DND-41 (cell line): ENCODE results near the gene KCNG1.

Experiments used
- ATAC-seq: fragments of 200-7000 bp; cut with Tn5 transposase; 3 replicates; pipeline ENCODE4 v1.9.1; 2021; ENCODE audit warnings: low read depth; ENCODE audit not compliant: insufficient read depth
- DNase-seq: peaks from one replicate; pipeline ENCODE4 v3.0.0-alpha.2; 2020
- H2AFZ ChIP-seq: 2 replicates; pipeline ENCODE4 v1.6.0; 2012; ENCODE audit warnings: low read depth, low read length
- H3K27ac ChIP-seq: 2 replicates; pipeline ENCODE4 v1.5.1; 2012; ENCODE audit warnings: low read length, inconsistent platforms
- H3K27me3 ChIP-seq: fragments of 200-600 bp; sonication (generic); 2 replicates; pipeline ENCODE4 v1.6.0; 2012; ENCODE audit warnings: low read length, mild to moderate bottlenecking, inconsistent platforms; ENCODE audit not compliant: insufficient read depth, poor library complexity
- H3K36me3 ChIP-seq: 2 replicates; pipeline ENCODE4 v1.5.1; 2012; ENCODE audit warnings: low read length, inconsistent platforms; ENCODE audit not compliant: insufficient read depth
- H3K4me1 ChIP-seq: 2 replicates; pipeline ENCODE4 v1.5.1; 2012; ENCODE audit warnings: mild to moderate bottlenecking, low read length; ENCODE audit not compliant: insufficient read depth
- H3K4me2 ChIP-seq: 2 replicates; pipeline ENCODE4 v1.6.0; 2012; ENCODE audit warnings: mild to moderate bottlenecking, moderate library complexity, low read length, inconsistent platforms; ENCODE audit not compliant: insufficient read depth
- H3K4me3 ChIP-seq, 2 experiments: fragments of 200-600 bp in 1 of 2; shearing (Covaris generic) in 1 of 2; 2 replicates each; pipeline ENCODE4 v1.5.1; 2012 to 2016; ENCODE audit warnings: inconsistent platforms in 2 of 2, low read length in 2 of 2, mild to moderate bottlenecking in 2 of 2, low read depth in 1 of 2, moderate library complexity in 1 of 2
- H3K79me2 ChIP-seq: 2 replicates; pipeline ENCODE4 v1.6.0; 2012; ENCODE audit warnings: low read length, inconsistent platforms; ENCODE audit not compliant: insufficient read depth
- H3K9ac ChIP-seq: 2 replicates; pipeline ENCODE4 v1.6.0; 2012; ENCODE audit warnings: low read depth, mild to moderate bottlenecking, inconsistent platforms, low read length, moderate library complexity
- H3K9me3 ChIP-seq: 2 replicates; pipeline ENCODE4 v1.5.1; 2012; ENCODE audit warnings: low read length, moderate library complexity, mild to moderate bottlenecking, inconsistent platforms; ENCODE audit not compliant: insufficient read depth, severe bottlenecking
- H4K20me1 ChIP-seq: 2 replicates; pipeline ENCODE4 v1.6.0; 2012; ENCODE audit warnings: low read length; ENCODE audit not compliant: insufficient read depth
- CTCF ChIP-seq: IDR thresholded peaks from 2 replicates; pipeline ENCODE4 v1.5.1; 2012; ENCODE audit warnings: borderline replicate concordance, low read length, moderate library complexity, mild to moderate bottlenecking; ENCODE audit not compliant: poor library complexity, severe bottlenecking; ENCODE audit errors: extremely low read depth
- EZH2 ChIP-seq: IDR thresholded peaks from 3 replicates; pipeline ENCODE4 v1.6.1; 2012; ENCODE audit warnings: borderline replicate concordance, low read depth, mild to moderate bottlenecking, moderate library complexity, low read length, inconsistent platforms; ENCODE audit not compliant: severe bottlenecking

Gene KCNG1

GRCh38 chr20:50977066-50978021 is 45.6 kb downstream of the KCNG1 start:
- Histone ChIP-seq H3K9me3 (no peaks in the 10 kb centered on the region), H3K27me3 (peaks cover 7% of the 10 kb centered on the region), H4K20me1 (peaks cover 3% of the 10 kb centered on the region; the same call in 1 of the 2 replicates), H3K27ac (no peak overlapping the region), H3K4me2 (no peak overlapping the region), H3K36me3 (no peaks in the 10 kb centered on the region), H2AFZ (no peak overlapping the region), H3K9ac (no peak overlapping the region), H3K79me2 (no peaks in the 10 kb centered on the region), H3K4me3 (no peak overlapping the region), H3K4me1 (no peaks in the 10 kb centered on the region)
- ATAC-seq (no peak), DNase-seq (no peak)
- no peak for TF ChIP-seq CTCF
- no peak for TF ChIP-seq EZH2

DNA sequence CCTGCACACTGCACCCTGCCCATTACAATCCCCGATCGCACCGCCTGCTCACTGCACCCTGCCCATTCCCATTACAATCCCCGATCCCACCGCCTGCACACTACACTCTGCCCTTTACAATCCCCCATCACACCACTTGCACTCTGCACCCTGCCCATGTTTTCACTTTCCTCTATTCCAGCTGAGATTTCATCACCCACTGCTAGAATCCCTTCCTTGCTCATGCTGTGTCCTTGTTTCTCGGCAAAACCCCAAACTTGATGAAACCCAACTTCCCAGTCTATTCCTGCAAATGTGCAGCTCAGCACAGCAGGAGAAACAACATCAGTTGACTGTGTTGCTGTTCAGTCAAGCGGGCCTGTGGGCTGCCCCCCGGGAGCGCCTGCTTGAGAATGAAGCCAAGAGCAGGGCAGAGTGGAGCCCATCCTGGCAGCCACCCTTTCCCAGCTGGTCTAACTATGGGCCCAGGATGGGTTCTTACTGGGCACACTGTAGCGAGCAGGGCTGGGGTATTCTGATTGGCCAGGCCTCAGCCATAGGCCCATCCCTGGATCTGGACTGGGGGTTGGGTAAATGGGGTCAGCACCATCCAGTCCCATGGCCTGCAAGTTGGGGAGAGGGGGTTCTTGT is 47.1 kb downstream of the KCNG1 start:
- H3K4me2 ChIP-seq = no peak overlapping the region
- peaks cover 3% of the 10 kb centered on the region; the same call in 1 of the 2 replicates for H4K20me1 ChIP-seq
- H3K36me3 ChIP-seq = no peaks in the 10 kb centered on the region
- H3K4me1 ChIP-seq = no peaks in the 10 kb centered on the region
- ATAC-seq = no peak
- no peak overlapping the region for H3K4me3 ChIP-seq
- no peak for TF ChIP-seq EZH2
- no peak for TF ChIP-seq CTCF
- H2AFZ ChIP-seq = no peak overlapping the region
- no peak for DNase-seq
- no peak overlapping the region for H3K9ac ChIP-seq
- no peak overlapping the region for H3K27ac ChIP-seq
- no peaks in the 10 kb centered on the region for H3K79me2 ChIP-seq
- peaks cover 12% of the 10 kb centered on the region for H3K27me3 ChIP-seq
- no peaks in the 10 kb centered on the region for H3K9me3 ChIP-seq

DNA sequence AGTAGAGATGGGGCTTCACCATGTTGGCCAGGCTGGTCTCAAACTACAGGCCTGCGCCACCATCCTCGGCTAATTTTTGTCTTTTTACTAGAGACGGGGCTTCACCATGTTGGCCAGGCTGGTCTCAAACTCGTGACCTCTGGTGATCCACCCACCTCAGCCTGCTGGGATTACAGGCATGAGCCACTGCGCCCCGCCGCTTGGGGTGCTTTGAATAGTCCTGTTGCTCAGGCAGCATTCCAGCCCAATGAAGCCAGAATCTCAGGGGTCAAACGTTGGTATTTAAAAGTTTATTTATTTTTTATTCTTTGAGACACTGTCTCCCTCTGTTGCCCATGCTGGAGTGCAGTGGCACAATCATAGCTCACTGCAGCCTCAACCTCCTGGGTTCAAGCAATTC is 53.0 kb downstream of the KCNG1 start:
- Histone ChIP-seq H4K20me1 (no peaks in the 10 kb centered on the region), H3K9ac (no peak overlapping the region), H3K4me2 (no peak overlapping the region), H3K27me3 (peaks cover 13% of the 10 kb centered on the region), H3K79me2 (no peaks in the 10 kb centered on the region), H3K4me1 (no peaks in the 10 kb centered on the region), H3K36me3 (no peaks in the 10 kb centered on the region), H2AFZ (no peak overlapping the region), H3K4me3 (no peak overlapping the region), H3K9me3 (no peaks in the 10 kb centered on the region), H3K27ac (no peak overlapping the region)
- ATAC-seq = no peak
- DNase-seq = no peak
- TF ChIP-seq EZH2 (no peak), CTCF (no peak)
